Mesothelial cell of epicardium (in vitro differentiated cells): ENCODE results near the gene GTF3C5. TPM values are rescaled to one million over a fixed set of nuclear protein-coding genes. Genes with fewer than 3 reads are reported as not detected.

Source experiments
- DNase-seq, 2 experiments: peaks; one replicate each; pipeline ENCODE4 v3.0.0; 2021; ENCODE audit warnings: low spot score in 2 of 2; ENCODE audit not compliant: unreplicated experiment in 2 of 2
- H3K27ac Mint-ChIP-seq: 2 replicates; pipeline ENCODE4 v1.8.0; 2021; ENCODE audit warnings: mixed read lengths
- H3K27me3 Mint-ChIP-seq: 2 replicates; pipeline ENCODE4 v1.8.0; 2021; ENCODE audit warnings: low read depth, mixed read lengths
- H3K36me3 Mint-ChIP-seq: 2 replicates; pipeline ENCODE4 v1.8.0; 2021; ENCODE audit warnings: mixed read lengths
- H3K4me1 Mint-ChIP-seq: 2 replicates; pipeline ENCODE4 v1.8.0; 2021; ENCODE audit warnings: mixed read lengths
- H3K4me3 Mint-ChIP-seq: 2 replicates; pipeline ENCODE4 v1.8.0; 2021; ENCODE audit warnings: mild to moderate bottlenecking, moderate library complexity, mixed read lengths
- H3K9me3 Mint-ChIP-seq: 2 replicates; pipeline ENCODE4 v1.8.0; 2021; ENCODE audit warnings: mixed read lengths
- total RNA-seq: library from RNA; stranded (reverse); gene quantifications from 3 replicates; pipeline ENCODE4 v1.2.1, GENCODE V29; 2021
- TF ChIP-seq, protein P1 (sequence below): fragments of 200-600 bp; sonication (generic); IDR thresholded peaks from one replicate; pipeline ENCODE4 v1.5.0; 2021; ENCODE audit warnings: antibody characterized with exemption; ENCODE audit not compliant: unreplicated experiment

GTF3C5 gene
- total RNA-seq, 1 donor from 2014 or later, result 80.0 TPM

DNA sequence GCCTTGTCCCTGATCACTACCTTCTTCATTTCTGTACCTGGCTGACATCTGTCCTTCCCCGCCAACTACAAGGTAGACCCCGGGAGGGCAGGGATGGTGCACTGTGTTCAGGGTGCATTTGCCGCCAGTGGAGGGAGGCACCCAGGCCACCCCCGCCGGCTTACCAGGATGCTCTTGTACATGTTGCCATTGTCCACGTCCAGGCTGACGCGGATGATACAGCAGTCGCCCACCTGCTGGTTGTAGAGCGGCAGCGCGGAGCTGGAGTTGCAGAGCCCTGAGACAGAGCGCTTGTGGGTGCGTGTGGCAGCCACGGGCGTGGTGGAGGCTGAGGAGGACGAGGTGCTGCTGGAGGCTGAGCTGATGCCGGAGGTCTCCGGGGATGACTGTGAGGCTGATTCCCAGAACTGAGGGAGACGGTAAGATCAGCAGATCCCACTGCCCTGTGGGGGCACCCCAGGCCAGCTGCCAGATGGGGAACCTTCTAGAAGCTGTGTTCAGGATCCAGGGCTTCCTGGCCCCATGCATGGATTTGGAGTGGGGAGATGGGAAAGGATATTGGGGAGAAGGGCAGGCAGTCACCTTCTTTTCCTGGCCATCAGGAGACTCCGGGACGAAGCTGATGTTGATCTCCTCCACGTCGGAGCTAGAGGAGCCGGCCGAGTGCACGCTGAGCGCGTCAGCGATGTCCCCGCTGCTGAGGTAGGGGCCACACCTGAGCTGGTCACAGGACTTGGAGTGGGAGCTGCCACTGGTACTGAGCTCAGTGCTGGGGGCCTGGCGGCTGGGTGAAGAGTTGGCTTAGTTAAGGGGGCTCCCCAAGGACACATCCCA lies 70.8 kb downstream of the GTF3C5 start:
- H3K4me3 Mint-ChIP-seq, result no peak overlapping the region
- no peaks in the 10 kb centered on the region for H3K27me3 Mint-ChIP-seq
- no peak overlapping the region for H3K27ac Mint-ChIP-seq
- DNase-seq, result no peak
- peaks cover 50% of the 10 kb centered on the region for H3K36me3 Mint-ChIP-seq
- peaks cover 3% of the 10 kb centered on the region for H3K9me3 Mint-ChIP-seq
- no peaks in the 10 kb centered on the region for H3K4me1 Mint-ChIP-seq
- TF ChIP-seq, protein P1, sequence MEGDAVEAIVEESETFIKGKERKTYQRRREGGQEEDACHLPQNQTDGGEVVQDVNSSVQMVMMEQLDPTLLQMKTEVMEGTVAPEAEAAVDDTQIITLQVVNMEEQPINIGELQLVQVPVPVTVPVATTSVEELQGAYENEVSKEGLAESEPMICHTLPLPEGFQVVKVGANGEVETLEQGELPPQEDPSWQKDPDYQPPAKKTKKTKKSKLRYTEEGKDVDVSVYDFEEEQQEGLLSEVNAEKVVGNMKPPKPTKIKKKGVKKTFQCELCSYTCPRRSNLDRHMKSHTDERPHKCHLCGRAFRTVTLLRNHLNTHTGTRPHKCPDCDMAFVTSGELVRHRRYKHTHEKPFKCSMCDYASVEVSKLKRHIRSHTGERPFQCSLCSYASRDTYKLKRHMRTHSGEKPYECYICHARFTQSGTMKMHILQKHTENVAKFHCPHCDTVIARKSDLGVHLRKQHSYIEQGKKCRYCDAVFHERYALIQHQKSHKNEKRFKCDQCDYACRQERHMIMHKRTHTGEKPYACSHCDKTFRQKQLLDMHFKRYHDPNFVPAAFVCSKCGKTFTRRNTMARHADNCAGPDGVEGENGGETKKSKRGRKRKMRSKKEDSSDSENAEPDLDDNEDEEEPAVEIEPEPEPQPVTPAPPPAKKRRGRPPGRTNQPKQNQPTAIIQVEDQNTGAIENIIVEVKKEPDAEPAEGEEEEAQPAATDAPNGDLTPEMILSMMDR, result no peak

DNA sequence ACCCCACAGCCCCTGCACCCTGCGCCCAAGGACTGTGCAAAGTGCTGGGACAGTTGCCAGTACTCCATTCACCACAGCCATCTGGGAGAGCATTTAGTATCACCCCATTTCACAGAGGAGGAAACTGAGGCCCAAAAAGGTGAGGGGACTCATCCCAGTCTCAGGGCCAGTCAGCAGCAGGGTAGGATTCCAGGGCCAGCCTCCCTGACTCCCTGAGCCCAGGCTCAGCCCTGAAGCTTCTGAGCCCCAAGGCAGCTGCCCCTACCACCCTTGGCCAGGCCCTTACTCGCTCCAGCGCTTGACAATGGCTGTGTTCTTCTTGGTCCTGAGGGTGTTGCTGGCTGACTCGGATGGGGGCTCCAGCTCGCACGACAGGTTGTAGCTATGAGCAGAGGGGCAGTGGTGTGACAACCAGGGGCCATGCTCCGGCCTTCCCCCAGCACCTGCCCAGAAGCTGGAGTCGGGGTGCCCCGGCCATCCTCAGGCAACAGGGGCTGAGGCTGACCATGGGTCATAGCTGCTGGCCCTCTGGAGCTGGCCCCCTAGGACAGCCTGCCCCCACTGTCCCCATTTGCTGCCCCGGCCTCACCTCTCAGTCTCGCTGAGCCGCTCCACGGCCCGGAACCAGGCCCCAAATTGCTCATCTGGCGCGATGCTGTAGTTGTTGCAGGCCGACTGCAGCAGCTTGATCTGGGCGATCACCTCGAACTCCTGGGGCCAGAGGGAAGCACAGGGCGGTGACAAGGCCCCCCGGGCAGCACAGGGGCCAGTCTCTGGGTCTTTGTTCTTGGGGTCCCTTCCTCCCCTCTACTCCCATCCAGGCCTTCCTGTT lies 71.6 kb downstream of the GTF3C5 start:
- no peak for DNase-seq
- no peaks in the 10 kb centered on the region for H3K4me1 Mint-ChIP-seq
- peaks cover 43% of the 10 kb centered on the region for H3K36me3 Mint-ChIP-seq
- H3K9me3 Mint-ChIP-seq, result no peaks in the 10 kb centered on the region
- H3K27me3 Mint-ChIP-seq, result no peaks in the 10 kb centered on the region
- TF ChIP-seq, protein P1, result no peak
- H3K27ac Mint-ChIP-seq, result no peak overlapping the region
- no peak overlapping the region for H3K4me3 Mint-ChIP-seq

DNA sequence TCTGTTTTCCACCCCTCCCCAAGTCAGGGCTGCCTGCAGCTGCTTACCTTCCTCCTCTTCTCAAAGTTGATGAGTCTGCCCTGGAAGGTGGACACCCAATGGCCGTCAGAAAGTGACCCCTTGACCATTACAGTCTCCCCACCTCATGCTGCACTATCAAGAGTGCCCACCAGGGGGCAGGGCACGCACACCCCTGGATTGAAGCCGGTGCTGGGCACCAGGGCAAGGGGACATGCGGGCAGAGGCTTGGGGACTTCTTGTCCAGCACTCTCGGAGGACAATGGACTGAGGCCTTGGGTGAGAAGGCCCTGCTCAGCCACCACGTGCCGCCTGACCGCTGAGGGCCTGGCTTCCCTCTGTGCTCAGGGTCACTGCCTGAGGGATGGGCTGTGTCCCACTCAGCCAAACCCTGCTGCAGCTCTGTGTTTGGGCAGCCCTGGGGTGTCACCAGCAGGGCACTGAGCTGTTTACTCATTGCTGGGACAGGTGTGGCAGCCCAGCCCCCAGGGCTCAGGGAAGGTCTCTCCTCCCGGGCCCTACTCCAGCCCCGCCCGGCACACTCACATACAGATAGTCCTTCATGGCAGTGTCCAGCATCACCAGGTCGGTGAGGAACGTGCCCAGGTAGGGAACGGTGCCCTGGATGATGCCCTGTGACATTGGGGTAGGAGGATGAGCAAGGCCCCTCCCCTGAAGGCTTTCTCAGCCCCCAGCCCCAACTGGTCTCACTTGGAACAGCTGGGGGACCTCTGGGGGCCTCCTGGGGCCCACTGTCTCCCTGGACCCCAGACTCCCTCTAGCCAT lies 72.6 kb downstream of the GTF3C5 start:
- H3K27ac Mint-ChIP-seq, result no peak overlapping the region
- H3K36me3 Mint-ChIP-seq, result peaks cover 36% of the 10 kb centered on the region
- peak in 1 of 2 experiments; percentile 74 for DNase-seq
- no peaks in the 10 kb centered on the region for H3K9me3 Mint-ChIP-seq
- no peak overlapping the region for H3K4me3 Mint-ChIP-seq
- H3K4me1 Mint-ChIP-seq, result no peaks in the 10 kb centered on the region
- TF ChIP-seq, protein P1, result peak; percentile 95
- no peaks in the 10 kb centered on the region for H3K27me3 Mint-ChIP-seq

DNA sequence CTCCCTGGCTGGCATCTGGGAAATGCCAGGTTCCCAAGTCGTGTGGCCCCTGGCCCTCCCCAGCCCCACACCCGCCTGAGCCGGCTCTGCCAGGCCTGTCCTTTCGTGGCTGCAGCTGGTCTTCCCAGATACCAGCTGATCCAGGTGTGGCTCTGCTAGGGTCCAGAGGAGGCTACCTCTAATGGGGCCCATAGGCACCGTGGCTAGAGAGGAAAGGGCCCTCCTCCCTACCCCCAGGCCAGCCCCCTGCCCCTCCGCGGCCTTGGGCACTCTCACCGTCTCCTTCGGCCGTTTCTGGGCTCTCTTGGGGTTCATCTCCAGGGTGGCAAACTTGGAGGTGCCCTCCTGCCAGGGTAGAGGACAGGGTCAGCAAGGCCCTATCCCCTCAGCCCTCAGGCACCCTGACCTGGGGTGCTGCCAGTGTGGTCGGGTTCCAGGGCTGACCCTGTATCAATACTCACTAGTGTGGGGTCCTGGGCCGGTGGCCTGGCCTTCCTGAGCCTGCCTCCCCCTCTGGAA lies 73.2 kb downstream of the GTF3C5 start:
- Mint-ChIP-seq H3K4me3 (no peak overlapping the region), H3K36me3 (peaks cover 31% of the 10 kb centered on the region), H3K9me3 (no peaks in the 10 kb centered on the region), H3K4me1 (no peaks in the 10 kb centered on the region), H3K27ac (no peak overlapping the region), H3K27me3 (no peaks in the 10 kb centered on the region)
- TF ChIP-seq, protein P1, result no peak
- DNase-seq, result no peak
